Neural cell (in vitro differentiated cells): ENCODE measurements around the gene RASA1.

Experiments used
- EP300 ChIP-seq: fragments of 450-650 bp; conservative IDR thresholded peaks from 2 replicates; pipeline ENCODE4 v1.6.1; 2014; ENCODE audit warnings: antibody characterized with exemption, mild to moderate bottlenecking, moderate library complexity; ENCODE audit not compliant: poor library complexity, severe bottlenecking
- MXI1 ChIP-seq: fragments of 450-650 bp; conservative IDR thresholded peaks from 2 replicates; pipeline ENCODE4 v1.6.1; 2014; ENCODE audit warnings: antibody characterized with exemption, mild to moderate bottlenecking; ENCODE audit not compliant: poor library complexity, severe bottlenecking
- POLR2AphosphoS5 ChIP-seq: IDR thresholded peaks from 2 replicates; pipeline ENCODE4 v1.6.1; 2012
- RAD21 ChIP-seq: fragments of 450-650 bp; conservative IDR thresholded peaks from 2 replicates; pipeline ENCODE4 v1.6.1; 2014; ENCODE audit warnings: antibody characterized with exemption, mild to moderate bottlenecking, moderate library complexity
- TAF1 ChIP-seq: IDR thresholded peaks from 2 replicates; pipeline ENCODE4 v1.6.1; 2012; ENCODE audit warnings: low read depth
- TF ChIP-seq, protein P1 (sequence below): fragments of 450-650 bp; IDR thresholded peaks from 2 replicates; pipeline ENCODE4 v1.5.1; 2014; ENCODE audit warnings: antibody characterized with exemption, mild to moderate bottlenecking, moderate library complexity; ENCODE audit not compliant: poor library complexity, severe bottlenecking

DNA sequence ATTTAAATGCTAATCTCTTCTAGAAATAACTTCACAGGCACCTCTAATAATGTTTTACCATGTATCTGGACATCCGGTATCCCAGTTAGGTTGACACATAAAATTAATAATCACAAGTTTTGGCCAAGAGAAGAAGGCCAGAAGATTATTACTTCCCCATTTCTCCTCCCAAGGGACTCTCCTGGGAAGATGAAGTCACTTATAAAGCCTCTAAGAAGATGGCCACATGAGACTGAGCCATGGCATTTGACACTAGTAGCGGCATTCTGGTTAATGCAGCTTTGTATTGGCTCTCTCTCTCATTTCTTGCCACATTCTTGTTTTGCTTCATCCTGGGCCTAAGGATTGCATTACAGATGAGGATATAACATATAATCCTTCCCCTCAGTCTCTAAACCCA is 34.5 kb upstream of the RASA1 start:
- TF ChIP-seq RAD21 (no peak), POLR2AphosphoS5 (no peak), MXI1 (no peak), TAF1 (no peak), EP300 (no peak)
- TF ChIP-seq, protein P1, sequence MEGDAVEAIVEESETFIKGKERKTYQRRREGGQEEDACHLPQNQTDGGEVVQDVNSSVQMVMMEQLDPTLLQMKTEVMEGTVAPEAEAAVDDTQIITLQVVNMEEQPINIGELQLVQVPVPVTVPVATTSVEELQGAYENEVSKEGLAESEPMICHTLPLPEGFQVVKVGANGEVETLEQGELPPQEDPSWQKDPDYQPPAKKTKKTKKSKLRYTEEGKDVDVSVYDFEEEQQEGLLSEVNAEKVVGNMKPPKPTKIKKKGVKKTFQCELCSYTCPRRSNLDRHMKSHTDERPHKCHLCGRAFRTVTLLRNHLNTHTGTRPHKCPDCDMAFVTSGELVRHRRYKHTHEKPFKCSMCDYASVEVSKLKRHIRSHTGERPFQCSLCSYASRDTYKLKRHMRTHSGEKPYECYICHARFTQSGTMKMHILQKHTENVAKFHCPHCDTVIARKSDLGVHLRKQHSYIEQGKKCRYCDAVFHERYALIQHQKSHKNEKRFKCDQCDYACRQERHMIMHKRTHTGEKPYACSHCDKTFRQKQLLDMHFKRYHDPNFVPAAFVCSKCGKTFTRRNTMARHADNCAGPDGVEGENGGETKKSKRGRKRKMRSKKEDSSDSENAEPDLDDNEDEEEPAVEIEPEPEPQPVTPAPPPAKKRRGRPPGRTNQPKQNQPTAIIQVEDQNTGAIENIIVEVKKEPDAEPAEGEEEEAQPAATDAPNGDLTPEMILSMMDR: no peak
